ENCODE results near the gene NUDT1.
A peak's percentile ranks its signal among the peaks of the same experiment; 100 is the strongest.

Gene NUDT1

DNA sequence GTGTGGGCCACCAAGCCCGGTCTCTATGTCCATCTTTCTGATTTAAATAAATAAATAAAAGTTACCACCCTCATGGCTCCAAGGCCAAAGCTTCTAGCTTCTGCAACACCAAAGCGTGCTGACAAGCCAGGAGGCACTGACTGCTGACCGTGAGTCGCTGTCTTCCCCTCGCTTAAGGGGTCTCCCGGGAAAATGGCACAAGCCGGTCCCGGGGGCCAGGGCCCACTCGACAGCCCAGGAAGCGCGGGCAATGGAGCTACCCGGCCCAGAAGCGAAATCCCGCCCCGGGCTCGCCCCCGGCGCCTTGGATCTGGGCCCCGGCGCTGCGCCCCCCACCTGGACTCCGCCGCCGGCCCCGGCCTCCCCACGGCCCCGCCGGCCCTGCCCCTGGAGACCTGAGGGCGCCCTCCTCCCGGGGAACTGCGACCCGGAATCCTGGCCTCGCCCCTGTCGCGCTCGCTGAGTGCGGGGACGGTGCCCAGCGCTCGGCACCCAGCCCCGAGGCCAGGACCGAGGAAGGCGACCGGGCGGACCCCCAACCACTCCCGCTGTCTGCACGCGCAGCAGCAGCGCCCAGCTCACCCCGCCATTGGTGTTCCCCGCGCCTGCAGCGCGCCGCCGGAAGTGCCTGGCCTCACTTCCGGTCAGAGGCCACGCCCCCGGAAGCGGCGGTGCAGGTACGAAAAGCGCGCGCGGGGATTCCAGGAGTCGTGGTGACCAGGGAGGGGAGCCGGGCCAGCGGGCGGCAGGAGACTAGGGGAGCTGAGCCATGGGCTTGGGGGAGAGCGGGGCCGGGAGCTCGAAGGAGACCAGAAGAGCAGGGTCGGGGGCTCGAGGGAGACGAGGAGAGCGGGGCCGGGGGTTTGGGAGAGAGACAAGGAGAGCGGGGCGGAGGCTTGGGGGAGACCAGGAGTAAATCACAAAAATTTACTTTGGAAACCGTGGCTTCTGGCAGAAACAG is at the start of gene NUDT1, which contains the start of gene MRM2:
Gene NUDT1 (plus strand): TSS at position 647 of the 961 bp plus-strand sequence. CDS start 2,349 bp downstream, outside the sequence.
Gene MRM2 (minus strand): TSS at position 626 of the 961 bp plus-strand sequence. CDS start 36 bp downstream, at position 590.
- peak; percentile 59 to 84 for DNase-seq

DNA sequence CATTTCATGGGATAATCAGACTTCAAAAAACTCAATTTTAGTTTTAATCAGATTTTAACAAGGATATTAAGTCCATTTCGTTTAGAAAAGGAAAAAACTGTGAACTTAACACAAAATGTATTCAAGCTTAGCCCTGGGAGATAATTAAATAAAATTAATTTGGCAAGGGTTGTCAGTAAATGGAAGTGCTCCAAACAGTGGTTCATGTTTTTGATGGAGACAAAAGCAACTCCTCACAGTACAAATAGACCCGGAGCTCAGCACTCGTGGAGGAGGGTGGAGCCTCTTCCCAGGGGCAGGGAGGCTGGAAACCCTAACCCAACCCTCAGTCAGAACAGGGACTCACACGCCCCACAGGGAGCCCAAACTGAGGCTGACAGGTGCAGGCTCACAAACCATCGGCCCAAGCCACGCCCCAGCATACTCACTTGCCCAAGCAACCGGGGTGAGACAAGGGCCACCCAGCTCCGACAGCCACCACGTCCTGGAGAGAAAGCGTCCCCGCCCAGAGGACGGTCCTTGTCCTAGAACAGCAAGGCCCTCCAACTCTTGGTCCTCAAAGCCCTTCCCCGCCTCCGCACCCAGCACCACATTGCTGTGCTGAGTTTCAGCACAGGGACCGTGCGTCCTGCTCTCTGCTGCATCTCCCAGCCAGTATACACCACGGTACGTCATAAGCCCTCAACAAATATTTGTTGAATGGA is 49.0 kb upstream of the NUDT1 start:
- DNase-seq: no peak

DNA sequence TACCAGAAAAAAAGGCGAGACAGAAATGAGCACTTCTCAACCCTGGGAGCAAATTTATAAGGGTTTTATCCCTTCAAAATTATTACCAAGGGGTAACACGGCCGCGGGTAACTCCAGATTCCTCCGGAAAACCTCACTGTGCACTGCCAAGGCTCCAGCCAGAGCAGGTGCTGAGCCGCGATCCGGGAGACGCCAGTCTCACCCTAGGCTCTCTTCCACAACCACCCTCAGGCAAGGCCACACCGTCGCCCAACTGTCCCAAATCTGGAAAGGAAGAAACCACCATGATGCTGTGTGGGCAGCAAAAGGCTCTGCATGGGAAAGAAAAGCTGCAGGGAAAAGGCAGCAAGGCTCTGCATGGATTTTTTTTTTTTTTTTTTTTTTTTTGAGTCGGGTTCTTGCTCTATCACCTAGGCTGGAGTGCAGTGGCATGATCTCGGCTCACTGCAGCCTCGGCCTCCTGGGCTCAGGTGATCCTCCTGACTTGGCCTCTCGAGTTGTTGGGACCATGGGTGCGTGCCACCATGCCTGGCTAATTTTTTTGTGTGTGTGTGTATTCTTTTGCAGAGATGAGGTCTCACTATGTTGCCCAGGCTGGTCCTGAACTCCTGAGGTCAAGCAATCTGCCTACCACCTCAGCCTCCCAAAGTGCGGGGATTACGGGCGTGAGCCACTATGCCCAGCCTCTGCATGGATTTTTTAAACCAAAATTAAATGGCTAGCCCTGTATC is 48.3 kb upstream of the NUDT1 start:
- DNase-seq: no peak

DNA sequence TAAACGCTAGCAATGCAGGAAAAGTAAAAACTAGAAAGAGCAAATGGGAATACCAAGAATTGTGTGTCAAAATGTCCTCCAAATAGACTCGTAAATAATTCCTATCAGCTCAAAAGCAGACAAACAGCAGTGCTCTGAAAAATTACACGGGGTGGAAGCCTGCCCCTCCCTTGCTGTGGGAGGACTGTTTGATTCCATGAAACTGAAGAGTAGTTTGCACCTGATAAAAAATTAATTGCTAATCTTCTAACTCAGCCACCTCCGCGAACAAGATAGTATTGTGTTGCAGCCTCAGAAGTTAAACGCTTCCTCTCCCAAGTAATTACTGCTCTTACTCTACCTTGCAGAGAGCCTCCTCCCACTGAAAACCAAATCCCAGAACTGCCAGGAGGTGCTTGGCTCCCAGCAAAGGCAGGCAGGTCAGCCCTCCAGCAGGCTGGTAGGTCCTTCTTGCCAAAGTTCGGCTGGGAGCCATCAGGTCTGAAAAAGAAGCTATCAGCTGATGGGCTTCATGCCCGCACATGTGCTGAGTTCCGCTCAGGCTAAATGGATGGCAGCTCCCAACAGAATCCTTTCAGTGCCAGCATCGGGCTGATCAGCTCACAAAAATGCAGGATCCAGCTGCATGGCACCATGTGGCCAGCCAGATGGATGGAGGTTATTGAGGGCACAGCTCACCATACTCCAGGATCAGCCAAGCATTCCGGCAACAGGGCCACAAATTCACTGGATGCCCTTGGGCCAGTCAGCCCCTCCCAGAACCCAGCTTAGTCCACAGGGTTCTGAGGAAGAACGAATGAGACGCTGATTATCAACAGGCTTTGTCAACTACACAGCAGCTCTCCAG is 46.4 kb upstream of the NUDT1 start:
- peak; percentile 81 to 98 for DNase-seq

DNA sequence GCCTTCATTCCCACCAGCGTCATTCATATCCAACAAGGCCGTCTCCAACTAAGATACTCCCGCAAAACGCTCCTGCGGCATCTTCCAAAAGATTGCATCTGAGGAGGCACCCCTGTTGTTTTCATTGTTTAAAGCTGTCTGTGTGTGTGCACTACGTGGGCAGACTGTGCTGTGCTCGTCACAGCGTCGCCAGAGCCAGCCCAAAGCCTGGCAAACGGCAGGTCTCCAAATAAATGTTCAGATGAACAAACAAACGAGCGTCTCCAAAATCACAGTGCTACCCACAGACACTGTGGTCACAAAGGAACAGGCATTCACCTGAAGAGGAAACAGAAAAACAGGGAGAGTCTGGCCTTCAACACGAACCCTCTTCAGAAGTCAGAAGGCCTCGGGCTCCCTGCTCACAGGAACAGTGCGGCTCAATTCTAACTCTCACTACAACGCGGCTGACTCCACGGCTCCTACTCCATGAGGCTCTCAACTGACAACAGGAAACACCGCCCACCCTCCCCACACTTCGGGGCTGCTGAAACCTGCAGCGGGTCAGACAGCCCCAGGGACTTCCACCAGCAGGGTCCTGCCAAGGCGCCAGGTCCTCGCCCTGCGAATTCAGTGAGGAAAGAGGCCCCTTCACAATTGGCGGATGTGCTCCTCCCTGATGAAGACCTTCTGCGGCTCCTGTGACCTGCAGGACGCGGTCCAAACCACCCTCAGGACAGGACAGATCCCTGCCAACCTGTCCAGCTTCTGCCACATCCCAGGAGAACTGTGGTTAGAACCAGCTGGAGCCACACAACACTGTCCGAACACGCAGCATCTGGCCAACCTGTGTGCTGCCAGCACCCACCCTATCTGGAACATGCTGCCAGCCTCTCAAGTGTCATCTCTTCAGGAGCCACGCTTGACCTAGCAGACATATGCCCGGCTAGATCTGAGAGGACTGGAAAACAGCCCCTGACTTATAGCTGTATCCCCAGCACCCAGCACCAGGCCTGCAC is 45.3 kb upstream of the NUDT1 start:
- DNase-seq: peak in 1 of 2 experiments; percentile 42

DNA sequence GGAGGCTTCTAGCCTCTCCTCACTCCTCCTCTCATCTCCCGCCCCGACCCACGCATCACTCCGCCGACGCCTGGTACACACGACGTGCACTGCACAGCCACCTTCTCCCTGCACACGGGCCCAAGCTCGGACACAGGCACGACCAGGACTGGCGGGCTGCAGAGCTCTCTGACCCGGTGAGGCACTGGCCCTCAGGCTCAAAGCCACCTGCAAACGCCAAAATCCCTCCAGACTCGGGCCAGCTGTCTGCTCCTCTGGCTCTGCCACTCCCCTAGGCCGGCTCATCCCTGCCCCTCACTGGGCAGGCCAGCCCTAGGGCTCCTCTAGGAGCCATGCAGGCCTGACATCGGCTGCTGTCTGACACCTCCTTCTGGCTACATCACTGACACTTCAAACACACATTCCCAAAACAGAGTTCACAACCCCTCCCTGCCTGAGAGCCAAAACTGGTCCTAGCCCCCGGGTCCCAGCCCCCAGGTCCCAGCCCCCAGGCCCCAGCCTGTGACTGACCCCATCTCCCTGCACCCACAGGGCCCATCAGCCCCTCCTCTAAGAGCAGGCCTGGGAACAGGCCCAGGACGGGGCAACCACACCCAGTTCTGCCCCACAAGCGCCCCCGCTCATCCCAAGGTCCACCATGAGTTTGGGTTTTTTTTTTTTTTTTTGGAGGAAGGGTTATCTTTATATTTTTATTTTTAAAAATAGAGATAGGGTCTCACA is 44.4 kb upstream of the NUDT1 start:
- no peak for DNase-seq

DNA sequence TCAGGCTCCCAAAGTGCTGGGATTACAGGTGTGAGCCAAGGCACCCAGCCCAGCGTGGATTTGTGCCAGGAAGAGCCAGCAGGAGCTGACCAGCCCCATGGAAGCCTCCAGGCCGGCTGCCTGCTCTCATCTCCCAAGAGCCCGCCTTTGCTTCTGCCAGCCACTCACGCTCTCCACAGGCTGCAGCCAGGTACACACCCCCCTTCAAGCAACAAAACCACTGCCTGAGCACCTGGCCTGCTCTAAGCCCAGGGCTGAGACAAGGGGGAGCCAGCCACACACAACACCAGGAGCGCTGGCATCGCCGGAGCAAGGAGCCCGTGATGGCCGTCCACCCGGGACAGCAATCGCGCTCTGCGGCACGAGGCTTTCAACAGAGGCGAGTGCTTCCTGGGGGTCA is 43.8 kb upstream of the NUDT1 start:
- no peak for DNase-seq

DNA sequence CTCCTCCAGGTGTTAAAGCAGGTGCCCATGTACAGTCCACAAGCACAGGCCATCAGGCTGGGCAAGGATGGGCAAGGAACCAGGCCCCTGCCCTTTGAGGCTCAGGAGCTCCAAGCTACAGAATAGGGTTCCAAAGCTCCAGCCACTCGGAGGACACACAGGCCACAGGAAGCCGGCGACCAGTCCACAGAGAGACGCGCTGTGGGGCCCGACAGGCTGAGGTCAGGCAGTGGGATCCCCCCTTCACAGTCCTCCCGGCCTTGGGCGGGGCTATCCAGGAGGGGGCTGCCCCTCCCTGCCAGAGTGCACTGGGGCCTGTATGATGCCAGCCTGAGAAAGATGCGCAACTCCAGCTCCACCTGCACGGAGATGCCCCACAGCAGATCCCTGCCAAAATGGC is 43.3 kb upstream of the NUDT1 start:
- no peak for DNase-seq

DNA sequence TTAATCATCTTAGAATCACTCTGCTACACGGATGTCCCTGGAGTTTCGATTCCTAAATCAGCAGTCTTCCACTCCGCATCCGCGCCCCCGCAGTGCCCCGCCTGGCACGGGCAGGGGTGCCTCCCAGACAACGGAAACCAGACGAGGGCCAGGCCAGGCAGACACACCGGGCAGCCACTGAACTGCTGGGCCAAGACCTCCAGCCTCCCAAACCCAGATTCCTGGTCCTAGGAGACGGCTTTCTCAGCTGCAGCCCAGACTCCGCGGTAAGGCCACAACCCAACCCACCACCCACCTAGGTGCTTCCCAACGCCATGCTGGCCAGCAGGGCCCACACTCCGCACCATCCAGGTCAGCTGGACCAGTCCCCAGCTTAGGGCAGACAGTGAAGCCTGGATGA is 42.5 kb upstream of the NUDT1 start:
- DNase-seq: no peak

DNA sequence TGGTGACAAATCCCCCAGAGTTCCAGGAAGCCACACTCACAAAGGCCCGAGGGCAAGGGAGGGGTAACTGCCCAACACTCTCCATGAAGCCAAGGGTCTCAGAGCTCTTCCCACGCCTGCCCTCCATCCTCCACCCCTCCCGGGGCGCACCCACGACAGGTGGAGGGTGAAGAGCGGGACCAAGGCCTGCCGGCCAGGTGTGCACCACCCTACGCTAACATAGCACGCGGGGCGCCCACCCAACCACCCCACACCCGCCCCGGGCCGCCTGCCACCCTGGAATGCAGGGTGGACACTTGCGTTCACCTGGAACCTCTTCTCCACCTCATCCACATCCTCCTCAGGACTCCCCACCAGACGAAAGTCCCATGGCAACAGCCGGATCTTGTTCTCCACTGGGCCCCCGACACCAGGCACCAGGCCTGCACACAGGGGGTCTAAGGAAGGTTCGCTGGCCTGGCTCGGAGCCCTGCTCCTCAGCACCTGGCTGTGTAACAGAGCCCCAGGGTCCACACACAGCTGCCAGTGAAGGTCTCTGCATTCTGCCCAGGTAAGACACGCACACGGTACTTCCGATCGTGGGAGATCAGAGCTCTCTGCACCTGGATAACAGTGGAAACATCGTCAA is 42.0 kb upstream of the NUDT1 start:
- DNase-seq: no peak

DNA sequence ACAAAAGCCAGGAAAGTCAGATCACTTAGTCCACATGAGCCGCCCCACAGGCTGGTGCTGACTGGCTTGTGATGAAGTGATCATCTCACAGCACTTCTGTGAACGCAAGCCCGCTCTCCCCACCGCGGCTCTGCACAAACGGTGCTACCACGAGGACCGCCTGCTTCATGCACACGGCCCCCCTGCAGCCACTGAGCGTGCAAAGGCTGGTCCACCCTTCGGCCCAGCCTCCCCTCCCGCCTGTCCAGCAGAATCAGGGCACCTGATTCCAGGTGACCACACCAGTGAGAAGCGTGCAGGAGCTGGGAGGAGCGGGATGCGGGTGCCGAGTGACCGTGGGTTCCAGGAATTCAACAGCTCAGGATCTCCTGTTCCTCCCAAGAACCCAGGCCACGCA is 41.4 kb upstream of the NUDT1 start:
- no peak for DNase-seq

DNA sequence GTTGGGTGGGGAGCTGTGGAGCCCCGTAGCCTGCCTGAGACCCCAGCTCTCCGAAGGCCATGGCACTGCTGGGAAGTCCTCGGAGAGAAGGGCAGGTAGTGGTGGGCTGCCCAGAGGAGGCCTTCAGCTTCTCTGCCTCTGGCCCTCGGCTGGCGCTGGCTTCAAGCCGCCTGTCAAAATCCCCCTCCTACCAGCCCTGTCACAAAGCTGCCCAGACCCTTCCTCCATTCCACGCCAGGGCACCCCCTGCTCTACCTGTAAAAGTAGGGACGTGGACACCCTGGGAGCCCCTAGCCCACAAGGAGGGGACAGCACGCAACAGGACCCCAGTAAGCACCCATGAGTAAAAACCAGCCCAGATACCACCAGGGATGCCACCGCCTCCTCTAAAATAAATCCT is 40.9 kb upstream of the NUDT1 start:
- no peak for DNase-seq

DNA sequence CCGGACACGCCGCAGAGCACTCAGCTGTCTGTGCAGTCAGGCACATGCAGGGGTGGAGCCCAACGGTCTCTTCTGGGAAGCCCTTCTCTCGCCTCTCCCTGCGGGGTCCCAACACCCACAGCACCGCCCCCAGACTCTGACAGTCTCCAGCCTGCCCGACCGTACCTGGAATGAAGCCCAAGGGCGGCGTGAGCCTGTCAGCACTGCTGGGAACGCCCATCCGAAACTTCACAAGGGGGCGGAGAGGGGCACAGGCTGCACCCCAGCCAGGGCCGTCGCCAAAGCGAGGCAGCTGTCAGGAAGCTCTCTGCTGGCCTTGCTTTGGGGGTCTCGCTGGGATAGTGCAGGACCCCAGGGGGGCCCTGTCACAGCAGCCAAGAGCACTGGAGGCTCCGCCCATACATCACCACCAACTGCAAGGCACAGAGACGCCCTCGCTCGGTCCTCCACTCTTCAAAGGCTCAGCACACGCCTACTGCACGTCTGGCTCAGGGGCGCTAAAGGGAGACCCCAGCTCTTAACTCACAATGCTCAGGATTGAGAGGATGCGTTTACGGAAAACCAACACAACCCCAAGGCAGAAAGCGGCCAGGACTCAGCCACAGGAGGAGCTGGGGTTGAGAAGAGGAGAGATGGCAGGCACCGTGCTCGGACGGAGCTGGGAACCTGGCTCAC is 40.2 kb upstream of the NUDT1 start:
- no peak for DNase-seq

DNA sequence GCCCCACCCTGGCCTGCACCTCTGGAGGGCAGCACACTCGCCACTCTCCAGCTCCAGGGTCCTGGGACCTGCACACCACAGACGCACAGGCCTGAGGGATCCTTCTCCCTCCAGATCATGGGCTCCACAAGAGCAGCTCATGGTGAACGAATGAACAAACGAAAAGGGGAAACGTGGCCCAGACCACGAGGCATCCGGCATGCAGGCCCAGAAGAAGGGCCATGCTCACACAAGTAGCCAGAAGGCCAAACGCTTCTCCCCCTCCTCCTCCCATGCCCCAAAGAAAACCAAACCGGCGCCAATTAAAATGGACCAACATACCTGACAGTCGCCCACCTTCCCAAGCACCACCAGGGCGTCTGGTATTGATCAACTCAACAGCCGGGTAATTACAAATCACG is 39.7 kb upstream of the NUDT1 start:
- DNase-seq: no peak

DNA sequence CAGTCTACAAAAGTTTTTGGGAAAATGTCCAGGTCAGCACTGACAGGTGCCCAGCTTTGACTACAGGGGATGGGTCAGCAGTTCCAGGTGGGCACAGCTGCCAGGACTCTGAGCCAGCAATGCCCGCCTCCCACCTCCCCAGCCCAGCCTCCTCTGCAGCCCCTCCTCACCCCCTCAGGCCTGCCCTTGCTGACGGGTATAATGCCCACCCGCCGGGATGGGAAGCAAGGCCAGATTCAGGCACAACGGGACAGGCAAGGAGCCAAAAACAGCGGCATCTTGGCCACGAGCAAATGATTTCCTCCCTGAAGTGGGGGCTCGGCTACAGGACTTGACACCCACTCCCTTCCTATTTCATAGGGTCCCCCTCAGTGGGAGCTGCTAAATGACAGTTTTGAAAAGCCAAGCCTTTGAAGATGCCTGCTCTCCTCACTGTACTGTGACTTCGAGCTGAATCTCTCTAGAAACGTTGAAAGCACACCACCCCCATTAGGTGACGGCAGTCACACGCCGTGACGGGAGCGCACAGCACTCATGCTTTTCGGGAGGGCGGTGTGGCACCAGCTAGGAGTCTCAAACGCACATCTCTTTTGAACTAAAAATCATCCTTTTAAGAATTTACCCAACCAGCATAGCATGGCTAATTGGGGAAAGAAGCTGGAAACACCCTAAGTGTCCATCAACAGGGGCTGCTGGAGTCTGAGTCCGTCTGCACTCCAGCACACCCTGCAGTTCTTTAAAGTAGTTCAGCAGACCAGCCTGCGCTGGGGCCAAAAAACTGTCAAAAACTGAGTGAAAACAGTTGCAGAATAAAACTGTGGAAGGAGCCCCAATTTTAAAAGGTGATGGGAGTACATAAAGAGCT is 38.9 kb upstream of the NUDT1 start:
- no peak for DNase-seq

DNA sequence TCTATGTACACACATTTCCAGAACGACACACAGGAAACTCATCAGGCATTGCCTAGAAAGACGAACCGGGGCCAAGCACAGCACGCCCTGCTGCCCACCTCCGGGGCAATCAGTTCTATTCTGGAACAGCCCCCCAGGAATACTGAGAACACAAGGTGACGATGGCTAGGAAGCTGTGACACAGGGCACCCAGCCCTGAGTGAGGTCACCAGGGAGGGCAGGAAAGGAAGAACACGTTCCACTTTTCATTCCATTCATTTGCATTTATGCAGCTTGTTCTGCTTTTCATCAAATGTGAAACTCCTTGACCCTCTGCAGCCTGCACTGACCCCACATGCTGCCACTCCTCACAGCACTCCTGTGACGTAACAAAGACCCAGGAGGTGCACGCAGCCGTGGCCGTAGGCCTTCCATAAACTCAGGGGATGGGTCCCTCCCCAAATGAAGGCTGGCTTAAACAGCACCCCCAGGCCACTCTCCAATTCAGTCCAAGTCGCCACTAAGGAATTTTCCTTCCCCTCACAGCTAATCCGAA is 38.2 kb upstream of the NUDT1 start:
- DNase-seq: no peak

DNA sequence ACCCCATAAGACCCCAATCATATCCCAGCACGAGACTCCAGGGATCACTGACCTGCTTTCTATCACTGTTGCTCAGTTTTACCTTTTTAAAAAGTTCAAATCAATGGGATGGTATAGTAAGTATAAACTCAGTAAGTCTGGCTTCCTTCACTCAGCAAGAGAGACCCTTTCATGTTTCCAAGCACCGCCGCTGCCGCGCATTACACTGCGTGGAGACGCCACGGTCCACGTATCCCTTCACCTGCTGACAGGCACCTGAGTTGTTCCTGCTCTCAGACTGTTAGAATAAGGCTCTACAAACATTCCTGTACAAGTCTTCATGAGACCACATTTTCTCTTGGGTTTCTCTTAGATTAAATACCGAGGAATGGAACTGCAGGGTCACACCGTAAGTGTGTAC is 37.6 kb upstream of the NUDT1 start:
- no peak for DNase-seq
